H1 (cell line): ENCODE results near the gene ADGRV1. TPM values are rescaled to one million over a fixed set of nuclear protein-coding genes. Genes with fewer than 3 reads are reported as not detected.

Source experiments
- CTCF ChIA-PET: fragments of 300-600 bp; sonication (Branson Sonifier 250); formaldehyde crosslinking; loops from one replicate; lab custom pipeline; 2021; ENCODE audit not compliant: partially characterized antibody; lab: Charles Lee
- POLR2A ChIA-PET: fragments of 300-600 bp; sonication (Branson Sonifier 250); formaldehyde crosslinking; loops from one replicate; lab custom pipeline; 2021; ENCODE audit warnings: inconsistent platforms; ENCODE audit not compliant: partially characterized antibody; lab: Charles Lee
- DNase-seq, 2 experiments: peaks; one replicate each; pipeline versions ENCODE4 v3.0.0 to v3.0.0-alpha.2; 2010 to 2022; ENCODE audit warnings: low spot score in 2 of 2, low read depth in 1 of 2, mixed read lengths in 1 of 2
- FAIRE-seq: peaks from 2 replicates; lab custom pipeline; 2011; peaks lifted over from hg19 to GRCh38; lab: Jason Lieb, UNC
- H2AFZ ChIP-seq: 2 replicates; pipeline ENCODE4 v1.8.1; 2012; ENCODE audit warnings: low read length, inconsistent platforms
- H2AK5ac ChIP-seq: 2 replicates; pipeline ENCODE4 v1.6.1; 2013; ENCODE audit warnings: low read depth, low read length
- H2BK120ac ChIP-seq: replicated peaks from 2 replicates; pipeline ENCODE3; 2013; ENCODE audit warnings: low read depth, low read length, inconsistent platforms
- H2BK12ac ChIP-seq: 2 replicates; pipeline ENCODE4 v1.6.1; 2013; ENCODE audit warnings: low read depth, low read length
- H2BK15ac ChIP-seq: 2 replicates; pipeline ENCODE4 v1.6.1; 2013; ENCODE audit warnings: low read length
- H2BK20ac ChIP-seq: 2 replicates; pipeline ENCODE4 v1.6.1; 2013; ENCODE audit warnings: low read length
- H2BK5ac ChIP-seq: 2 replicates; pipeline ENCODE4 v1.6.1; 2013; ENCODE audit warnings: low read depth, low read length
- H3K14ac ChIP-seq: 2 replicates; pipeline ENCODE4 v1.6.1; 2013; ENCODE audit warnings: inconsistent platforms; ENCODE audit not compliant: insufficient read length
- H3K18ac ChIP-seq: 2 replicates; pipeline ENCODE4 v1.6.1; 2013; ENCODE audit warnings: low read length; ENCODE audit errors: extremely low read depth
- H3K23ac ChIP-seq: 2 replicates; pipeline ENCODE4 v1.6.1; 2013; ENCODE audit warnings: inconsistent platforms; ENCODE audit not compliant: insufficient read length
- H3K23me2 ChIP-seq: 2 replicates; pipeline ENCODE4 v1.6.1; 2013; ENCODE audit warnings: low read depth, low read length
- H3K27ac ChIP-seq: 2 replicates; pipeline ENCODE4 v1.6.1; 2011; ENCODE audit warnings: low read depth, low read length, inconsistent platforms
- H3K27me3 ChIP-seq, 4 experiments: replicated peaks in 1 of 4; 1 replicate in 1 of 4; 2 replicates in 3 of 4; pipeline versions ENCODE4 v1.6.1 to v1.8.1; 2011 to 2013; ENCODE audit warnings: low read length in 3 of 4, mild to moderate bottlenecking in 3 of 4, inconsistent platforms in 2 of 4, mixed read lengths in 2 of 4, moderate library complexity in 1 of 4; ENCODE audit not compliant: control insufficient read depth in 3 of 4, insufficient read depth in 3 of 4; ENCODE audit errors: extremely low read depth in 1 of 4
- H3K36me3 ChIP-seq, 4 experiments: 2 replicates each; pipeline versions ENCODE4 v1.6.1 to v1.8.1; 2011 to 2013; ENCODE audit warnings: mild to moderate bottlenecking in 4 of 4, low read length in 3 of 4, moderate library complexity in 2 of 4, control low read depth in 1 of 4, inconsistent platforms in 1 of 4; ENCODE audit not compliant: insufficient read depth in 4 of 4, control insufficient read depth in 2 of 4
- H3K4ac ChIP-seq: replicated peaks from 2 replicates; pipeline ENCODE3; 2013; ENCODE audit warnings: low read length, low read depth, mixed read lengths, inconsistent platforms; ENCODE audit not compliant: insufficient read length
- H3K4me1 ChIP-seq, 4 experiments: replicated peaks in 1 of 4; 1 replicate in 1 of 4; 2 replicates in 3 of 4; pipeline versions ENCODE4 v1.6.1 to v1.8.1; 2011 to 2013; ENCODE audit warnings: low read length in 3 of 4, inconsistent platforms in 2 of 4, mixed read lengths in 1 of 4; ENCODE audit not compliant: insufficient read depth in 4 of 4, control insufficient read depth in 3 of 4
- H3K4me2 ChIP-seq, 2 experiments: 2 replicates each; pipeline versions ENCODE4 v1.6.1 to v1.8.1; 2011 to 2013; ENCODE audit warnings: low read depth in 2 of 2, low read length in 2 of 2, control low read depth in 1 of 2, inconsistent platforms in 1 of 2, mild to moderate bottlenecking in 1 of 2; ENCODE audit not compliant: insufficient read depth in 1 of 2
- H3K4me3 ChIP-seq, 4 experiments: fragments of 200-600, 300-600 bp in 1 of 4; sonication (generic), shearing (Covaris generic), sonication (Bioruptor Twin) in 1 of 4; 2 replicates each; pipeline versions ENCODE4 v1.5.1 to v1.8.1; 2011 to 2016; ENCODE audit warnings: low read length in 4 of 4, low read depth in 3 of 4, control low read depth in 2 of 4, inconsistent platforms in 2 of 4, mild to moderate bottlenecking in 2 of 4, mixed read lengths in 1 of 4, moderate library complexity in 1 of 4; ENCODE audit not compliant: insufficient read depth in 2 of 4; ENCODE audit errors: extremely low read depth in 1 of 4
- H3K56ac ChIP-seq: replicated peaks from 2 replicates; pipeline ENCODE3; 2013; ENCODE audit warnings: low read depth, mild to moderate bottlenecking, mixed read lengths, low read length, inconsistent platforms; ENCODE audit not compliant: insufficient read length
- H3K79me1 ChIP-seq: 2 replicates; pipeline ENCODE4 v1.6.1; 2013; ENCODE audit warnings: low read depth, low read length, control low read depth
- H3K79me2 ChIP-seq, 2 experiments: 2 replicates each; pipeline versions ENCODE4 v1.6.1 to v1.8.1; 2012 to 2013; ENCODE audit warnings: low read length in 2 of 2, mild to moderate bottlenecking in 2 of 2, inconsistent platforms in 1 of 2; ENCODE audit not compliant: insufficient read depth in 2 of 2, control insufficient read depth in 1 of 2
- H3K9ac ChIP-seq, 4 experiments: replicated peaks in 1 of 4; 1 replicate in 1 of 4; 2 replicates in 3 of 4; pipeline versions ENCODE4 v1.6.1 to v1.8.1; 2011 to 2013; ENCODE audit warnings: low read depth in 3 of 4, low read length in 3 of 4, control low read depth in 2 of 4, mild to moderate bottlenecking in 2 of 4, moderate library complexity in 2 of 4, inconsistent platforms in 1 of 4; ENCODE audit errors: extremely low read depth in 1 of 4
- H3K9me3 ChIP-seq, 2 experiments: 2 replicates each; pipeline versions ENCODE4 v1.6.1 to v1.8.1; 2012 to 2013; ENCODE audit warnings: mild to moderate bottlenecking in 2 of 2, moderate library complexity in 2 of 2, control low read depth in 1 of 2, inconsistent platforms in 1 of 2, low read depth in 1 of 2, low read length in 1 of 2, mixed read lengths in 1 of 2; ENCODE audit not compliant: insufficient read depth in 2 of 2
- H4K20me1 ChIP-seq, 2 experiments: replicated peaks in 1 of 2; 2 replicates each; pipeline versions ENCODE3 to v1.8.1; 2011 to 2013; ENCODE audit warnings: inconsistent platforms in 2 of 2, low read length in 2 of 2, mild to moderate bottlenecking in 1 of 2; ENCODE audit not compliant: insufficient read depth in 2 of 2, control insufficient read depth in 1 of 2
- H4K5ac ChIP-seq: 2 replicates; pipeline ENCODE4 v1.6.1; 2013; ENCODE audit warnings: low read length, low read depth, mixed read lengths, inconsistent platforms; ENCODE audit not compliant: insufficient read length
- H4K8ac ChIP-seq: 2 replicates; pipeline ENCODE4 v1.8.0; 2013; ENCODE audit warnings: mild to moderate bottlenecking, moderate library complexity, low read length, inconsistent platforms; ENCODE audit not compliant: insufficient read depth; ENCODE audit errors: extremely low read depth
- H4K91ac ChIP-seq: replicated peaks from 2 replicates; pipeline ENCODE3; 2013; ENCODE audit warnings: low read length, mixed read lengths, inconsistent platforms; ENCODE audit not compliant: insufficient read length
- CREB1 ChIP-seq: IDR thresholded peaks from 2 replicates; pipeline ENCODE4 v1.6.1; 2012; ENCODE audit warnings: inconsistent platforms
- GTF2F1 ChIP-seq: IDR thresholded peaks from 2 replicates; pipeline ENCODE4 v1.6.1; 2012; ENCODE audit warnings: low read depth, low read length, improper control_type of control experiment, borderline replicate concordance
- HDAC2 ChIP-seq, 2 experiments: fragments of 300-600 bp in 1 of 2; sonication (generic) in 1 of 2; IDR thresholded peaks; 2 replicates each; pipeline ENCODE4 v1.6.1; 2011 to 2012; ENCODE audit warnings: low read depth in 2 of 2, low read length in 2 of 2, mild to moderate bottlenecking in 2 of 2, moderate library complexity in 2 of 2, borderline replicate concordance in 1 of 2, inconsistent platforms in 1 of 2
- JUND ChIP-seq: IDR thresholded peaks from 2 replicates; pipeline ENCODE4 v1.6.1; 2011; ENCODE audit warnings: mild to moderate bottlenecking, improper control_type of control experiment, low read length
- WGBS, 2 experiments: shearing (Covaris generic) in 1 of 2; methylation state at CpG; one replicate each; pipeline versions ENCODE4 v1.1.6 to v1.1.7; 2013 to 2015; ENCODE audit warnings: low lambda C conversion rate in 2 of 2, mixed read lengths in 2 of 2, inconsistent platforms in 1 of 2, low coverage in 1 of 2, missing lambda C conversion rate in 1 of 2; ENCODE audit not compliant: insufficient replicate concordance in 2 of 2, insufficient coverage in 1 of 2, insufficient read length in 1 of 2; ENCODE audit errors: extremely low coverage in 1 of 2, missing lambda C conversion rate in 1 of 2; 5-methylcytosine and 5-hydroxymethylcytosine counted together
- polyA plus RNA-seq, 7 experiments: library from polyadenylated mRNA; depleted of rRNA in 3 of 7; stranded (reverse) in 5 of 7; unstranded in 2 of 7; fragments of >200 nt in 5 of 7; fragments of 200-250 nt in 2 of 7; gene quantifications; 1 replicate in 5 of 7; 2 replicates in 1 of 7; 4 replicates in 1 of 7; pipeline versions ENCODE4 v1.2.1 to v1.2.3, GENCODE V29; 2011 to 2013; ENCODE audit warnings: missing spikeins in 2 of 7, mixed read lengths in 2 of 7
- total RNA-seq: library from RNA; stranded (reverse); fragmentation: NEBNext Ultra II Directional; extraction: Animal tissue kit (Norgen Biotek cat#: 25700); gene quantifications from 2 replicates; pipeline ENCODE4 v1.2.1, GENCODE V29; 2021

ADGRV1 gene
- total and polyA plus RNA-seq, 2 of the 8 experiments (the other 6 are each of a cell fraction or from before 2014, with no cell fraction given), result 53.1 to 62.2 TPM

GRCh38 chr5:90902651-90903386 lies 344.2 kb downstream of the ADGRV1 start:
- Histone ChIP-seq H2BK120ac (no peak overlapping the region), H4K5ac (no peak overlapping the region), H3K23me2 (no peaks in the 10 kb centered on the region), H4K91ac (no peak overlapping the region), H4K20me1 (no peaks in the 10 kb centered on the region), H3K27me3 (no peaks in the 10 kb centered on the region), H3K4me1 (no peaks in the 10 kb centered on the region), H3K18ac (no peak overlapping the region), H3K4me3 (no peak overlapping the region), H3K4ac (no peak overlapping the region), H3K79me1 (no peaks in the 10 kb centered on the region)
- TF ChIP-seq GTF2F1 (no peak), CREB1 (no peak), JUND (no peak), HDAC2 (IDR thresholded peaks at IDR 0.05; ENCODE audit: borderline replicate concordance in 1 of 2, low read depth in 2 of 2, low read length in 2 of 2) (no peak)
- TF ChIP-seq, all 59 proteins: peak for 0
- Histone ChIP-seq H2BK15ac (no peak overlapping the region), H3K23ac (no peak overlapping the region), H2AFZ (no peak overlapping the region), H3K27ac (no peak overlapping the region), H3K9ac (no peak overlapping the region), H2AK5ac (no peak overlapping the region), H3K36me3 (no peaks in the 10 kb centered on the region; a peak in 1 of 8 replicates), H2BK20ac (no peak overlapping the region), H3K9me3 (no peaks in the 10 kb centered on the region), H3K56ac (no peak overlapping the region), H2BK12ac (no peak overlapping the region), H3K14ac (no peak overlapping the region), H4K8ac (no peak overlapping the region), H2BK5ac (no peak overlapping the region), H3K4me2 (no peak overlapping the region), H3K79me2 (peaks cover 0 to 3% of the 10 kb centered on the region in 2 experiments; a peak in 1 of 4 replicates)
- DNase-seq (no peak), FAIRE-seq (no peak)
- 86% methylated on average over 6 of the region's 6 CpGs; no CpG with 5 or more reads in 1 of the 2 experiments for WGBS, 2 experiments
- ChIA-PET POLR2A (no interaction called here), CTCF (interaction anchor here (1.1 to 1.9 kb wide), 2 partner anchors 37 to 482 kb away, joined by 4 to 7 read pairs; no protein-coding TSS in a partner anchor)
